NK-92 (cell line): Measurements from ENCODE around the gene SMYD3.

Experiments used
- DNase-seq: peaks from one replicate; lab custom pipeline; 2025; ENCODE audit not compliant: unreplicated experiment; lab: John Stamatoyannopoulos, UW

The SMYD3 gene

GRCh38 chr1:246471688-246472087 is 35.4 kb downstream of the SMYD3 start:
- no peak for DNase-seq

GRCh38 chr1:246470585-246470984 is 36.5 kb downstream of the SMYD3 start:
- DNase-seq = no peak

GRCh38 chr1:246462986-246463385 is 44.1 kb downstream of the SMYD3 start:
- no peak for DNase-seq

GRCh38 chr1:246460406-246460805 is 46.7 kb downstream of the SMYD3 start:
- DNase-seq = no peak

- DNase-seq = no peak
These were observed 47.9 kb downstream of the SMYD3 start for GRCh38 chr1:246459221-246459620.

- DNase-seq = no peak
These were observed 51.6 kb downstream of the SMYD3 start for GRCh38 chr1:246455476-246455875.

GRCh38 chr1:246454655-246455054 is 52.4 kb downstream of the SMYD3 start:
- DNase-seq = no peak

GRCh38 chr1:246450611-246451251 is 56.3 kb downstream of the SMYD3 start:
- no peak for DNase-seq

- DNase-seq = no peak
These were observed 58.7 kb downstream of the SMYD3 start for GRCh38 chr1:246448373-246448772.

GRCh38 chr1:246447501-246447900 is 59.6 kb downstream of the SMYD3 start:
- no peak for DNase-seq

- no peak for DNase-seq
These were observed 61.6 kb downstream of the SMYD3 start for GRCh38 chr1:246445503-246445902.

GRCh38 chr1:246444617-246445016 is 62.5 kb downstream of the SMYD3 start:
- no peak for DNase-seq

GRCh38 chr1:246437961-246438360 is 69.1 kb downstream of the SMYD3 start:
- no peak for DNase-seq

GRCh38 chr1:246435421-246436041 is 71.5 kb downstream of the SMYD3 start:
- no peak for DNase-seq

GRCh38 chr1:246434335-246434734 is 72.7 kb downstream of the SMYD3 start:
- DNase-seq = no peak

- no peak for DNase-seq
These were observed 78.4 kb downstream of the SMYD3 start for GRCh38 chr1:246428542-246429308.

GRCh38 chr1:246427611-246428010 is 79.5 kb downstream of the SMYD3 start:
- no peak for DNase-seq

GRCh38 chr1:246425895-246426294 is 81.2 kb downstream of the SMYD3 start:
- no peak for DNase-seq

GRCh38 chr1:246425139-246425794 is 81.8 kb downstream of the SMYD3 start:
- DNase-seq = no peak

GRCh38 chr1:246420300-246420699 is 86.8 kb downstream of the SMYD3 start:
- DNase-seq = no peak

GRCh38 chr1:246418565-246419312 is 88.3 kb downstream of the SMYD3 start:
- no peak for DNase-seq
